HEK293T (cell line): ENCODE measurements around the gene ARHGAP26.

Experiments
- CTCF ChIA-PET: fragments of 350-600 bp; formaldehyde crosslinking; extraction: SDS; loops from one replicate; lab custom pipeline; 2021; ENCODE audit warnings: antibody characterized with exemption, inconsistent platforms; lab: Yijun Ruan, JAX
- POLR2A ChIA-PET: fragments of 350-600 bp; formaldehyde crosslinking; extraction: SDS; loops from one replicate; lab custom pipeline; 2020; ENCODE audit warnings: antibody characterized with exemption, inconsistent platforms; lab: Yijun Ruan, JAX
- DNase-seq: peaks from one replicate; pipeline ENCODE4 v3.0.0; 2012; ENCODE audit warnings: mixed read lengths; ENCODE audit errors: extremely low spot score
- ARNT ChIP-seq: fragments of 450-650 bp; IDR thresholded peaks from 2 replicates; pipeline ENCODE4 v1.6.1; 2017; ENCODE audit warnings: mild to moderate bottlenecking
- BHLHE40 ChIP-seq: fragments of 450-650 bp; IDR thresholded peaks from 2 replicates; pipeline ENCODE4 v1.6.1; 2016; ENCODE audit warnings: mild to moderate bottlenecking, moderate library complexity, borderline replicate concordance
- CTBP1 ChIP-seq: fragments of 450-650 bp; IDR thresholded peaks from 2 replicates; pipeline ENCODE4 v1.6.1; 2016; ENCODE audit warnings: borderline replicate concordance
- ELF4 ChIP-seq: fragments of 450-650 bp; IDR thresholded peaks from 2 replicates; pipeline ENCODE4 v1.6.1; 2017; ENCODE audit warnings: antibody characterized with exemption
- FOXA1 ChIP-seq: fragments of 450-650 bp; IDR thresholded peaks from 2 replicates; pipeline ENCODE4 v1.6.1; 2016; ENCODE audit warnings: mild to moderate bottlenecking
- FOXK2 ChIP-seq: fragments of 450-650 bp; IDR thresholded peaks from 2 replicates; pipeline ENCODE4 v1.6.1; 2016; ENCODE audit warnings: mild to moderate bottlenecking
- FOXM1 ChIP-seq: fragments of 450-650 bp; IDR thresholded peaks from 2 replicates; pipeline ENCODE4 v1.6.1; 2017; ENCODE audit warnings: mild to moderate bottlenecking, borderline replicate concordance
- HDGF ChIP-seq: fragments of 450-650 bp; IDR thresholded peaks from 2 replicates; pipeline ENCODE4 v1.6.1; 2017; ENCODE audit warnings: antibody characterized with exemption, borderline replicate concordance
- L3MBTL2 ChIP-seq: fragments of 450-650 bp; conservative IDR thresholded peaks from 2 replicates; pipeline ENCODE4 v1.6.1; 2016; ENCODE audit warnings: mild to moderate bottlenecking
- LEF1 ChIP-seq: fragments of 450-650 bp; IDR thresholded peaks from 2 replicates; pipeline ENCODE4 v1.6.1; 2017; ENCODE audit warnings: mild to moderate bottlenecking, borderline replicate concordance
- NFRKB ChIP-seq: fragments of 450-650 bp; IDR thresholded peaks from 2 replicates; pipeline ENCODE4 v1.6.1; 2016; ENCODE audit warnings: mild to moderate bottlenecking, moderate library complexity
- PKNOX1 ChIP-seq: fragments of 450-650 bp; IDR thresholded peaks from 2 replicates; pipeline ENCODE4 v1.6.1; 2016
- SP1 ChIP-seq: fragments of 450-650 bp; IDR thresholded peaks from 2 replicates; pipeline ENCODE4 v1.6.1; 2017
- SUZ12 ChIP-seq: fragments of 450-650 bp; IDR thresholded peaks from 2 replicates; pipeline ENCODE4 v1.6.1; 2016; ENCODE audit warnings: mild to moderate bottlenecking
- TARDBP ChIP-seq: fragments of 450-650 bp; IDR thresholded peaks from 2 replicates; pipeline ENCODE4 v1.6.1; 2016
- ZNF384 ChIP-seq: fragments of 450-650 bp; IDR thresholded peaks from 2 replicates; pipeline ENCODE4 v1.6.1; 2016

ARHGAP26 gene

GRCh38 chr5:143126174-143127019, 356.2 kb downstream of the ARHGAP26 start:
- ChIA-PET CTCF (interaction anchor here (0.9 kb wide), 1 partner anchor 1016 kb away, joined by 3 read pairs; no protein-coding TSS in a partner anchor), POLR2A (no interaction called here)
- TF ChIP-seq ARNT (no peak), ZNF384 (no peak), CTBP1 (no peak), ELF4 (no peak), FOXK2 (no peak), FOXA1 (no peak), BHLHE40 (no peak), FOXM1 (no peak), LEF1 (no peak), NFRKB (no peak), PKNOX1 (no peak)
- DNase-seq, result no peak

DNA sequence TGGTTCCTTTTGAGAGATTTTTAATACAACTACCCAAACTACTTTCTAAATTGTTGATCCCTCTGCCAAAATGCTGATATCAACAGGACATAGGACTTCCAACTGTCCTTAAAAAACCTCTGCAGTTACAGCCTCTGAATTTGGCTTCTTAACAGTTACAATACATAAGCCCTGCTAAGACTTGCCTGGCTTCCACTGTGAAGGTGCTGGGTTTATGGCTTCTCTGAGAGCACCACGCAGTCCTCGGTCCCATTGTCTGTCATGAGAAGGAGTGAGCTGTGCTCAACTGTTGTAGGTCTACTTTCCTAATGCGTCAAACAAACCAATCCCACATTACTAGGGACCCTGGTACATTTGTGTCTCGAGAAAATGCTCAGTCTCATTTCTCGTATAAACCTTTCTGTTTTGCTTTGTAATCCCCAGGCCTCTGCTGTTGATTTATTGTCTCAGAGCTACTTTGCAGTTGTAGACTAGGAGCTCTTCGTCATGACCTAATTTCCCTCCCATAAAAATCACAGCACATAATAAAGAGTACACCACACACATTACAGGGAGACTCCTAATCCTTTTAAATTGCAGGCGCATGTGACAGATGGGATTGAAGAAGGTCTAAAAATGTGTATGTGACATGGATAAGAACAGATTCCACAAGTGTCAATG, 358.4 kb downstream of the ARHGAP26 start:
- no peak for TF ChIP-seq ZNF384
- peak; percentile 48; the same call in 1 of the 2 replicates for TF ChIP-seq L3MBTL2
- TF ChIP-seq PKNOX1, result peak; percentile 93
- TF ChIP-seq CTBP1, result peak; percentile 83; the same call in 1 of the 2 replicates
- no peak for TF ChIP-seq ELF4
- ChIA-PET CTCF (interaction anchor here (0.7 to 2.5 kb wide), 4 partner anchors 10 to 704 kb away, joined by 3 to 13 read pairs (median 4); no protein-coding TSS in a partner anchor), POLR2A (interaction anchor here (1.0 to 1.7 kb wide), 2 partner anchors 15 to 272 kb away, joined by 4 read pairs; no protein-coding TSS in a partner anchor)
- DNase-seq, result peak; percentile 46

DNA sequence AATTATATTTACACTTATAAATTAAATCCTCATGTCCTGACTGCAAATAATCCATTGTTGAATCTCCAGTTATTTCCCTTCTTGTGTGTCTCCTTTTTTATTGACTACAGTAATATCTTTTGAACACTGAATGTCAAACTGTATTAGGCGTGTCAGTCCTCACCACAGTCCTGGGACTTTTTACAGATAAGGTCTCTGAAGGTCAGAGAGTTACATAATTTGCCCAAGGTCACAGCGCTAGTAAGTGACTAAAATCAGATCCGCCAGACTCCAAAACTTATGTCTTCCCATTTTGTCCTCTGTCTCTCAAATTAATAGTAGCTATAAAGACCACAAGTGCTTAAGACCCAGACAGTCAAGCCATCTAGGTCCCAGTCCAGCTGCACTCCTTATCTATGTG, 359.0 kb downstream of the ARHGAP26 start:
- POLR2A ChIA-PET, result interaction anchor here (1.7 kb wide), 1 partner anchor 271 kb away, joined by 4 read pairs; no protein-coding TSS in a partner anchor

DNA sequence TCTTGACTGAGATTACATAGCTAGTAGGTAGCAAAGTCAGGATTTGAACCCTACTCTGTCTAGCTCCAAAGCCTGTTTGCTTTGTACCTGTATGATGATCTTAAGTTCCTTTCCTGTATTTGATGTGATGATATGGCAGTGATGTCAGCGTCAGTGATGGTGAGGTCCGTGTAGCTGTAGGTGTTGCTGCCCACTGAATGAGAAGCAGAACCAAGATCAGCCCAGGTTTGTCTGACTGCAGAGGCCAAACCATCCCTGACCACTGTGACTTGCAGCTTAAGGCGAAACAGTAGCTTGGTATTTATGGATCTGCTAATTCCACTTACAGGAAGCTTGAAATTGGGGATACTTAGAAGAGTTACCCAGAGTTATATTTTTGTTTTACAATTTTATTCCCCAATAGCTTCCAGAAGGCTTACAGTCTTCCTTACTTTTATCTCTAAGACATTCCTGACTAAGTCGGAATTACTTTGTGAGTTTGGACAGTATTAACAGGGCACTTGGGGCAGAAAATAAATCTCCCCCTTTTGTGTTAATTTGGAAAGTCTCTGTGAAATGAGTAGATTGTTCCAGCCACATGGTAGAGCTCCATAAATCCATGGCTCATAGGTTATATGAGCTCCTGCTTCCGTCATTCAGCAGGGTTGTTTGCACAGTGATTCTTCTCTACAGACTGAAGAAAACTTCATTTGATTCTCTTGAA, 359.9 kb downstream of the ARHGAP26 start:
- no peak for TF ChIP-seq SP1
- TF ChIP-seq NFRKB, result no peak
- TF ChIP-seq BHLHE40, result no peak
- no peak for TF ChIP-seq CTBP1
- peak; percentile 72; the same call in 1 of the 2 replicates for TF ChIP-seq FOXA1
- no peak for TF ChIP-seq ARNT
- no peak for TF ChIP-seq ELF4
- TF ChIP-seq LEF1, result no peak
- no peak for TF ChIP-seq SUZ12
- no peak for TF ChIP-seq FOXM1
- TF ChIP-seq TARDBP, result no peak
- 0 out of 2 replicates have a peak, but pooled peaks have one; percentile 8 for TF ChIP-seq PKNOX1
- TF ChIP-seq FOXK2, result no peak
- no peak for TF ChIP-seq L3MBTL2
- CTCF ChIA-PET, result interaction anchor here (0.7 to 2.5 kb wide), 4 partner anchors 11 to 432 kb away, joined by 3 to 13 read pairs (median 4); no protein-coding TSS in a partner anchor
- POLR2A ChIA-PET, result interaction anchor here (0.9 to 1.7 kb wide), 3 partner anchors 10 to 271 kb away, joined by 3 to 4 read pairs (median 4); no protein-coding TSS in a partner anchor
- no peak for DNase-seq

More for the DNA sequence above, 359.0 kb downstream of the ARHGAP26 start:
- DNase-seq, result no peak
- CTCF ChIA-PET, result interaction anchor here (1.5 to 2.5 kb wide), 2 partner anchors 10 kb away, joined by 6 to 13 read pairs; no protein-coding TSS in a partner anchor
- no peak for TF ChIP-seq ZNF384
- TF ChIP-seq ARNT, result no peak
- TF ChIP-seq SP1, result no peak
- TF ChIP-seq TARDBP, result no peak
- no peak for TF ChIP-seq CTBP1
- no peak for TF ChIP-seq FOXM1
- TF ChIP-seq NFRKB, result no peak
- no peak for TF ChIP-seq FOXK2
- TF ChIP-seq PKNOX1, result no peak
- TF ChIP-seq HDGF, result no peak
- TF ChIP-seq FOXA1, result no peak
- no peak for TF ChIP-seq LEF1
- no peak for TF ChIP-seq ELF4
- TF ChIP-seq L3MBTL2, result no peak
- no peak for TF ChIP-seq BHLHE40
- TF ChIP-seq SUZ12, result no peak
